ENCODE measurements around the gene RASEF. TPM values are rescaled to one million over a fixed set of nuclear protein-coding genes. Genes with fewer than 3 reads are reported as not detected.

Gene RASEF
- total and polyA plus RNA-seq, 2 donors (not counting 3 experiments of a cell fraction or from before 2014, with no cell fraction given), result 0.11 TPM; not detected in 1

GRCh38 chr9:83070261-83070660 lies 7.3 kb upstream of the RASEF start:
- DNase-seq (ENCODE audit: low read depth, low spot score), result no peak

GRCh38 chr9:83069651-83070050 lies 6.7 kb upstream of the RASEF start:
- POLR2A ChIA-PET, result no interaction called here

More at GRCh38 chr9:83070261-83070660, 7.3 kb upstream of the RASEF start:
- H3K9me1 ChIP-seq (replicated peaks; ENCODE audit: control insufficient read depth, extremely low read depth, insufficient read depth, low read length), result no peaks in the 10 kb centered on the region
- H4K20me1 ChIP-seq (replicated peaks; ENCODE audit: control insufficient read depth, extremely low read depth, insufficient read depth, low read length), result no peaks in the 10 kb centered on the region
- intact Hi-C loops (cut with micrococcal nuclease), result no loop called here
- H3K4me1 ChIP-seq (ENCODE audit: control insufficient read depth, extremely low read depth, insufficient read depth, low read length), result no peaks in the 10 kb centered on the region
- H3K9me3 ChIP-seq (replicated peaks; ENCODE audit: control insufficient read depth, insufficient read depth, low read length), result no peaks in the 10 kb centered on the region
- ChIA-PET CTCF (no interaction called here), POLR2A (no interaction called here)
- no peak overlapping the region for H3K27ac ChIP-seq (ENCODE audit: insufficient read depth, low read depth, low read length)
- no peak overlapping the region for H2AFZ ChIP-seq (ENCODE audit: low read depth, low read length)
- no peak for FAIRE-seq
- no peaks in the 10 kb centered on the region for H3K36me3 ChIP-seq (ENCODE audit: control insufficient read depth in 2 of 2, extremely low read depth in 1 of 2, insufficient read depth in 2 of 2, low read length in 2 of 2)
- dilution Hi-C loops (cut with MboI; ENCODE audit: extremely low pct_ligation_motif_present, low sequenced_read_pairs), result no loop called here
- no peak overlapping the region for H3K9ac ChIP-seq (replicated peaks; ENCODE audit: extremely low read depth, insufficient read depth, low read length)
- no peak overlapping the region for H3K4me2 ChIP-seq (ENCODE audit: insufficient read depth, low read length)
- no peak overlapping the region for H3K4me3 ChIP-seq (replicated peaks in 1 of 3; ENCODE audit: insufficient read depth in 1 of 3, low read depth in 1 of 3, low read length in 3 of 3)
- BruUV-seq (replicated peaks), result no TSS peak
- no peaks in the 10 kb centered on the region for H3K27me3 ChIP-seq (ENCODE audit: control insufficient read depth in 2 of 2, insufficient read depth in 2 of 2, low read length in 2 of 2)
- TF ChIP-seq FOS (IDR thresholded peaks at IDR 0.05; ENCODE audit: borderline replicate concordance, insufficient read depth, low read length), result no peak
- no peak for TF ChIP-seq MAX (IDR thresholded peaks at IDR 0.05; ENCODE audit: insufficient read depth, insufficient read length)
- H3K79me2 ChIP-seq (ENCODE audit: control insufficient read depth, insufficient read depth, low read length), result no peaks in the 10 kb centered on the region

More at GRCh38 chr9:83069651-83070050, 6.7 kb upstream of the RASEF start:
- Histone ChIP-seq H3K27me3 (ENCODE audit: control insufficient read depth in 2 of 2, insufficient read depth in 2 of 2, low read length in 2 of 2) (peaks cover 0 to under 1% of the 10 kb centered on the region in 2 experiments), H3K9me1 (replicated peaks; ENCODE audit: control insufficient read depth, extremely low read depth, insufficient read depth, low read length) (no peaks in the 10 kb centered on the region), H3K27ac (ENCODE audit: insufficient read depth, low read depth, low read length) (no peak overlapping the region), H3K4me3 (replicated peaks in 1 of 3; ENCODE audit: insufficient read depth in 1 of 3, low read depth in 1 of 3, low read length in 3 of 3) (no peak overlapping the region), H3K79me2 (ENCODE audit: control insufficient read depth, insufficient read depth, low read length) (no peaks in the 10 kb centered on the region), H4K20me1 (replicated peaks; ENCODE audit: control insufficient read depth, extremely low read depth, insufficient read depth, low read length) (no peaks in the 10 kb centered on the region), H3K4me1 (ENCODE audit: control insufficient read depth, extremely low read depth, insufficient read depth, low read length) (no peaks in the 10 kb centered on the region), H3K36me3 (ENCODE audit: control insufficient read depth in 2 of 2, extremely low read depth in 1 of 2, insufficient read depth in 2 of 2, low read length in 2 of 2) (no peaks in the 10 kb centered on the region), H2AFZ (ENCODE audit: low read depth, low read length) (no peak overlapping the region), H3K4me2 (ENCODE audit: insufficient read depth, low read length) (no peak overlapping the region), H3K9me3 (replicated peaks; ENCODE audit: control insufficient read depth, insufficient read depth, low read length) (no peaks in the 10 kb centered on the region), H3K9ac (replicated peaks; ENCODE audit: extremely low read depth, insufficient read depth, low read length) (no peak overlapping the region)
- dilution Hi-C loops (cut with MboI; ENCODE audit: extremely low pct_ligation_motif_present, low sequenced_read_pairs), result no loop called here
- intact Hi-C loops (cut with micrococcal nuclease), result no loop called here
- no peak for TF ChIP-seq FOS (IDR thresholded peaks at IDR 0.05; ENCODE audit: borderline replicate concordance, insufficient read depth, low read length)
- no peak for TF ChIP-seq MAX (IDR thresholded peaks at IDR 0.05; ENCODE audit: insufficient read depth, insufficient read length)
- no peak for TF ChIP-seq JUN (IDR thresholded peaks at IDR 0.05; ENCODE audit: borderline replicate concordance, insufficient read depth, insufficient read length, low read depth)
- no peak for TF ChIP-seq GATA2 (IDR thresholded peaks at IDR 0.05; ENCODE audit: insufficient read depth, insufficient read length, low read depth, low read length)
- no peak for TF ChIP-seq EZH2 (IDR thresholded peaks at IDR 0.05; ENCODE audit: borderline replicate concordance, low read depth, low read length, severe bottlenecking)
- TF ChIP-seq POLR2AphosphoS5 (IDR thresholded peaks at IDR 0.05; ENCODE audit: insufficient read depth, low read depth, low read length), result no peak
- CTCF ChIA-PET, result no interaction called here
- BruUV-seq (replicated peaks), result no TSS peak
- DNase-seq (ENCODE audit: low read depth, low spot score), result no peak
- no peak for FAIRE-seq
